Stimulated activated CD8-positive, alpha-beta memory T cell treated with anti-CD3 and anti-CD28 coated beads, Interleukin-7, amount 100 ng/mL, for 24 hours (primary cell): ENCODE results near the gene RXRA.

Experiments used
- DNase-seq: peaks from one replicate; pipeline ENCODE4 v3.0.0-alpha.2; 2020; ENCODE audit warnings: low read depth

RXRA gene

DNA sequence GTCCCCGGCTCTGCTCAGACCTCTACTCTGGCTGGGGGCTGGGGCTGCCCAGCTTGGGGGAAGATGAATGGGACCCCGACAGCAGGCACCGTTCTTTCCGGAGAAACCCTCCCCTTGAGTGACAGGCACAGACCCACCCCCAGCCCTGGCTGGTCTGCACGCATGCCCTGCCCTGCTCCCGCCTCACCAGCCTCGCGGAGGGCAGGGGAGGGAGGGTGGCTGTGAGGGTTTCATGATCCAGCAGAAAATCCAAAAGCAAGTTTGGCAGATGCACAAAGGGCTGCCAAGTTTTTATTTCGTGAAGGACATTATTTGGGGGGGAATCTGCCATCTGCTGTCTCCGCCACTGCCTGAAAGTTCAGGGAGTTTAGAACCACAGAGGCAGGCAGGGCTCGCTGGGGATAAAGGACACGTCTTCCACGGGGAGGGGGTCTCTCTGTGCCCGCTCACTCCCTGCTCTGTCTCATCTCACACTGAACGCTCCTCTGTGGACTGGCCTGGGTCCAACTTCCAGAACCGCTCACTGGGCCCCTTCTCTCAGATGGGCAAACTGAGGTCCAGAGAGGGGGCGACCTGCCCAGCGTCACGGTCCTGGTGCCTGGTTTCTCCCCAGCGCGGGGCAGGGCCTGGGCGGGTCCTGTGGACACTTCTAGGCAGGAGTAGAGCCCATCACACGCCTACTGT, 92.9 kb downstream of the RXRA start:
- DNase-seq: no peak

DNA sequence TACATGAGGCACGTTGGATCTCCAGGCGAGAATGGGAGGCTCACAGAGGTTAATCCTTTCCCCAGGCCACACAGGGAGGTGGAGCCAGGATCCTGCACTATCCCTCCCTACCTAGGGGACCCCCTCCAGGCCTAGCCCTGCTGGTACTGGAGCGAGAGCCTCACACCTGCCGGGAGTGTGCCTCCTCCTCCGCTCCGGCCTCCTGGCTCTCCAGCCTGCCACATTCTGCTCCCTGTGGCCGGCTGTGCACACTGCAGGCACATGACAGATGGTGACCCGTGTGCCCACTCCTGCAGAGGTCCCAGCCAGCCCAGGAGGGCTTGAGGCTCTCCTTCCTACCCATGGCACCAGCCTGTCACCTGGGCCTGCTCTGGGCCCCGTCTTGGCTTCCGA, 93.4 kb downstream of the RXRA start:
- no peak for DNase-seq

DNA sequence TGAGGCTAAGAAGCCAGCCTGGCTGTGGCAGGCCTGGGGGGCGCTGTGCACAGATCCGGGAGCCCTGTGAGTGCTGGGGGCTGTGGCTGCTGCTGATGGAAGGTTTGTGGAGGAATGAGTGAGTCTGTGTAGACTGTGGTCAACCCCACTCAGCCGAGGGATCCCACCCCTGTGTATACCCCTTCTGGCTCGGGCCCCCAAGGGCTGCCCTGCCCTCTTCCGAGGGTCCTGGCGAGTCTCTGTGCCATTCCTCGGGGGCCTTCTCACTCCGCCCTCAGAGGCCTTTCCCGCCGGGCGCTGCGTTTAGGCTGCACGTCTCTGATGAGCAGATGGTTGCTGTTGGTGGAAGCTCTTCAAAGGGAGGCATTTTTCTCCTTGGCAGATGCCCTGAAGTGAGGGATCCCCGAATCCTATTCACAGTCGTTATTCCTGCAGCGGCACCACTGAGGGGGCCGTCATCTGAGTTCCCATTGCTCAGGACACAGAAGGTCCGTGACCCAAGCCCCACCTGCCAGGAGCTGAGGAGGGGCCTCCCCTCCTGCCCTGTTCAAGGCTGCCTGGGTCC, 94.1 kb downstream of the RXRA start:
- no peak for DNase-seq

DNA sequence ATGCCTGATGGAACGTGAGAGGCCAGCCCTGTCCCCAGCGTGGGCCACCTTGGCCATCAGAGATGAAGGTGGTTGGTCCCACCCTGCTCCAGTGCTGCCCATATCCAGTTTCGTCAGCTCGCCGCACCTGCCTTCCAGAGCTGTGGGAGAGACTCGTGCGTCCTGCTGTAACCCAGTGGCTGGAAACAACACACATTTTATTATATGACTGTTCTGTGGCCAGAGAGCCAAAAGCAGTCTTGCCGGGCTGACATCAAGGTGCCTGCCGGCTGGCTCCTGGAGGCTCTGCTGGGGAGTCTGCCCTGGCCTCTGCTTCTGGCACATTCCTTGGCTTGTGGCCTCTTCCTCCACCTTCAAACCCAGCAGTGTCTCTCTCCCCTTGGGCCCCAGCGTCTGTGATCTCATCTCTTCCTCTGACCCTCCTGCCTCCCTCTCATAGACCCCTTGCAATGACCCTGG, 94.7 kb downstream of the RXRA start:
- no peak for DNase-seq

DNA sequence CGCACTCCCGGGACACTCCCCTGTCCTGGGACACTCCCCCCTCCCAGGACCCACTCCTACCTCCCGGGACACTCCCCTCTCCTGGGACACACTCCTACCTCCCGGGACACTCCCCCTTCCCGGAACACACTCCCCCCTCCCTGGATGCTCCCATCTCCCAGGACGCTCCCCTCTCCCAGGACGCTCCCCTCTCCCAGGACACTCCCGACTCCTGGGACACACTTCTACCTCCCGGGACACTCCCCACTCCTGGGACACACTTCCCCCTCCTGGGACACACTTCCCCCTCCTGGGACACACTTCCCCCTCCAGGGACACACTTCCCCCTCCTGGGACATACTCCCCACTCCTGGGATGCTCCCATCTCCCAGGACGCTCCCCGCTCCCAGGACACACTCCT, 95.6 kb downstream of the RXRA start:
- DNase-seq: no peak

DNA sequence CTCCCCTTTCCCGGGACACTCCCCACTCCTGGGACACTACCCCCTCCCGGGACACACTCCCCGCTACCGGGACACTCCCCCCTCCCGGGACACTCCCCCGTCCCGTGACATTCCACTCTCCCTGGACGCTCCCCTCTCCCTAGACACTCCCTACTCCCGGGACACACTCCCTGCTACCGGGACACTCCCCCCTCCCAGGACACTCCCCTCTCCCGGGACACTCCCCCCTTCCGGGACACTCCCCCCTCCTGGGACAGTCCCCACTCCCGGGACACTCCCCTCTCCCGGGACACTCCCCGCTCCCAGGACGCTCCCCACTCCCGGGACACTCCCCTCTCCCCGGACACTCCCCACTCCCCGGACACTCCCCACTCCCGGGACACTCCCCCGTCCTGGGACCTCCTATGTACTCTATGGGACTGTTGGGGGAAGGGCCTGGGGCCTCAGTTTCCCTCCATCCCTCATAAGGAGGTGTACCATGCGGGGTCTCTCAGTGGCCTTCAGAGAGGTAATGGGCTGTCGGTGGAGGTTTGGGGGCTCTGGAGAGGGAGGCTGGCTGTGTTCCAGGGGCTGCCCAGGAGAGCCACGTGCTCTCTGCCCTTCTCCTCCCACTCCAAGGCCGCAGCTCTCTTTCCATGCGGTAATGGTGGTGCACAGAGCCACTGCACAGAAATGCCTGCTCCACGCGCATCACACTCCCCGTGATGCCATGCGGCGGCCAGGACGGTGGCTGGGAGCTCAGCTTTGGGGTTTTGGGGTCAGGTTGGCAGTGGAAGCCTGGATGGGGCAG, 96.2 kb downstream of the RXRA start:
- no peak for DNase-seq

DNA sequence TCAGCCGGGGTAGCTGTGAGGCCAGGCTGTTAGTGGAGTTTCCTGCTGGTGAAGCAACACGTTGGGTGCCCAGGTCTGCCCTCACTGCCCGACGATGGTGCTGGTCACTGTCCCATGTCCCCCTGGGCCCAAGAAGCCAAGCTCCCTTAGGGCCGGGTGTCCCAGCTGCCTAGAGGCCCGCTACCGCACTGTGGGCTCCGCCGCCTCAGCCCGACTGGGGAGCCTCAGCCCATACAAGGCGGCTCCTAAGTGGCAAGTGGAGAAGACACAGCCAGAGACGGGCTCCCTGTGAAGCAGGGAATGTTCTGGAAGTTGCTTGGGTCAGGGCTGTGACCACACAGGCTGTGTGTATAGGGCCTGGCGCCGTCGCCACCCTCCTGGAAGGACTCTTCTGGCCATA, 96.9 kb downstream of the RXRA start:
- no peak for DNase-seq

DNA sequence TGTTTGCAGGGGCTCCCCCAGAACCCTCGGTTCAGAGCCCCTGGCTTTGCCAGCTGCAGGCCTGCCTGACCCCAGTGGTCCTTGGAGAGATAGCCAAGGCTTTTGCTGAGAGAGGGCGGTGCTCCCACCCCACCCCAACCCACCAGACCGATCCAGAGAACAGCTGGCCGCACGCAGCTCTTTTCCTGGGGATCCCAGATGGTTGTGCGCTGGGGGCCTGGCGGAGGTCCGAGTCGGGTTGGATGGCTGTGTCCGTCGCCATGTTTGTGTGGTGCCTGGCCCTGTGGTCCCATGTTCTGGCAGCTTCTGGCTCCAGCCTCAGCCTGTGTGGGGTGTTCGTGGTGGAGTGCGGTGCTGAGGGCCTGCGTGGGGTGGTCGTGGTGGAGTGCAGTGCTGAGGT, 97.5 kb downstream of the RXRA start:
- no peak for DNase-seq

DNA sequence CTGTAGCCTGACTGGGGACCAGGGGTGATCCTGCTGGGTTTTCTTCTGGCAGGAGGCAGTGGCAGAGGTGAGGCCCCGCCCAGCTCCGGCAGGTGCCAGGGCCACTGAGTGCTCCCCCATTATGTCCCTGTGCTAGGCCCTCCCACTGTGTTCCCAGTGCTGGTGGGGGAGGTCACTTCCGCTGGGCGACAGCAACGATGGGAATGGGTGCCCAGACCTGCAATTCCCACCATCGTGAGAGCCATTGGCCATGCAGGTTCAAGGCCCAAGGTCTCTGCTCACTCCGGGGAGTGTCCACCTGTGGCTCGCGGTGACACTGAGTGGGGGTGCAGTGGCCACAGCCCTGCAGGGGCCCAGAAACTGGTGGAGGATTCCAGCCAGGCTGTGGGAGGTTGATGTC, 98.6 kb downstream of the RXRA start:
- no peak for DNase-seq

DNA sequence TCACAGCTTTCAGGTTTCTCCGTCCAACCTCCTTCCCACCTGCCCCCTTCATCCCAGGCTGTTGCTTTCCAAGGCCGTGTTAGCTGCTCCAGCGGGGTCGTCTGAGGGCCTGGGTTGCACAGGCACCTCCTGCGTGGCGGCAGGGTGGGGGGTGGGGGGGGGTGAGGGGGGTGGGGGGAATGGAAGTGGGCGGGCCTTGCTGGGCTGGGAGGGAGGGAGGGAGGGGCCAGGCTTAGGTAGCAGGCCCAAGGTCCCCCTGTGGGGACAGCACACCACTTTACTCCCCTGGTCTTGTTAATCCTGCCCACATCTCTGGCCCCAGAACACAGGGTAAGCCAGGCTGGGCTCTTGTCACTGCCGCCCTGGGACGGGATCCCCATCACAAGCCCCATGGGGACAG, 99.1 kb downstream of the RXRA start:
- DNase-seq: no peak

DNA sequence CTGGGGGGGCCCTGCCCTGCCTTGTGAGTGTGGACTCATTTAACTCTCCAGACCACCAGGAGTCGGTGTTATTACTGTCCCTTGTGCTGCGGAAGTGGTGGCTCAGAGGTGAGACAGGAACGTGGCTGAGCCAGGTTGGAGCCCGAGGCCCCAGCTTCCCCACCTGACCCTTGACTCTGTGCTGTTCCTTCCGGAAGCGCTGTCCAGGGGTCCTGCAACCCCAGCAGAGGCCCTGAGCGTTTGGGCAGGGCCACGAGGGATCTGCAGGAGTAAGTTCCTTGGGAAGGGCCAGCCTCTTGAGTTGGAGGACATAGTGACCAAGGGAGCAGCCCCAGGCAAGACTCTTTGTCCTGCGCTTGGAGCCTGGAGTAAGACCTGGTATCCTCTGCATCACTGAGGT, 99.6 kb downstream of the RXRA start:
- no peak for DNase-seq

DNA sequence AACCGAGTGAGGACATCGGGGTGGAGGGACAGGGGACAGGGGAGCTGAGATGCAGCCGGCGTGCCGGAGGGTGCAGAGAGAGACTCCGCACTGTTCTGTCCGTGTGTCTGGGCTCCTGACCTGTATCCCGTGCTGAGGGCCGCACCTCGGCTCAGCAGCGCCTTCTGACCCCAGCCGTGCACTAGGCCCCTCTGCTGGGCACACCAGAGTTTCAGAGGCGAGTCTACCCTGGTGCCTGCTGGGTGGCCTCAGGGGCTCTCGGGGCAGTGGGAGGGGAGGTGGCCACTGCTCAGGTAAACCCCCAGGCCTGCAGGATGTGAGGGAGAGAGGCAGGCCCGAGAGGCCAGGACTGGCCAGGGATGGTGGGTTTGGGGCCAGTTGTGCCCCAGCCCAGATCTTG, 100.2 kb downstream of the RXRA start:
- no peak for DNase-seq

DNA sequence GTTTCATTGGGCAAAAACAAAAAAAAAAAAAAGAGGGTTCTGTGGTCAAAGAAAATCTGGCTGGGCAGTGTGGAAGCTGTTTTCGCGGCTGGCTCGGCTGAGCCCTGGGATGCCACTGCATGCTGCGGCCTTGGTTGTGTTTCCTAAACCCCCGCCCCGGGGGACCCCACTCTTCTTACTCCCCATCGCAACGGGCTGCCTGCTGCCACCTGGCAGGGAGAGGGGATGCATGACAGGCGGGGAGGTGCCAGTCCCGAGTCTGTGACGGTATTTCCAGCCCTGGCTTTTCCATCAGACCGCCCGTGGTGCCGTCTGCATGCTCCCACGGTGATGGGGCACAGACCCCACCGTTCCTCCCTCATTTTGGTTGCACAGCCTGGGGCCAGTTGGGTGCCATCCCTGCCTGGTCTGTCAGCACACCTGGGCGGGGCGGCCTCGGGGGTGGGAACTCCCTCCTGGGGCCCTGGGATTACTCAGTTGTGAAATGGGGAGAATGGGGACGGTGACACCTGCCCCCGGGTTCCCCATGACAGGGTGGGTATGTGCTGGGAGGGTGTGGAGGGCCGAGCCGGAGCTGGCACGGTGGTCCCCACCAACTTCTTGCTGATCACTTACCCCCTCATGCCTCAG, 101.0 kb downstream of the RXRA start:
- no peak for DNase-seq

DNA sequence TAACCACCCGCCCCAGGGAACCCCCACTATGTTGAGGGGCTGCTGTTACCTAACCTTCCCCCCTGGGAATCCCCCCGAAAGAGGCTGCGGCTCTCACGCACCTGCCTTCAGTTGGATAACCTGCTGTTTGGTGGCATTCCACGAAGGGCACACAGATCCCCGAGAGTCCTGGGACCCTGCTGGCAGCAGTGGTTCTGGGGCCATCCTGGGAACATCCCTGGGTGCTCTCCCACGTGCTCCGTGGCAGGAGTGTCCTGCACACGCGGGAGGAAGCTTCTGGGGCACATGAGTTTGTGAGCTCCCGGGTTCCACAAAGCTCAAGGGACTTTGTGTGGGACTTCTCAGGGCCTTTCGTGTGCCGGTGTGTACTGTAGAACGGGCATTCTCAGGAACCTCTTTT, 102.3 kb downstream of the RXRA start:
- no peak for DNase-seq

DNA sequence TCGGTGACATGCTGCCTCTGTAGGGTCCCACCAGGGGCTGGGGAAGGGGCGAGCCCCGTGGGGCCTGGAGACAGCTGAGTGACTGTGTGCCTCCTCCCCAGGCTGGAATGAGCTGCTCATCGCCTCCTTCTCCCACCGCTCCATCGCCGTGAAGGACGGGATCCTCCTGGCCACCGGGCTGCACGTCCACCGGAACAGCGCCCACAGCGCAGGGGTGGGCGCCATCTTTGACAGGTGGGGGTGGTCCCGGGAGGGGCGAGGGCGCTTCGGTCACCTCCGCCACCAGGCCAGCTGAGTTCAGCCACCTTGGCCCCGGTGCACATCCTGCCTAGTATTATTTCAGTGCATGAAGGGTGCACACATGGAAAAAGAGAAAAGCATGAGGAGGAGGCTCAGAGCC, 102.8 kb downstream of the RXRA start:
- no peak for DNase-seq

DNA sequence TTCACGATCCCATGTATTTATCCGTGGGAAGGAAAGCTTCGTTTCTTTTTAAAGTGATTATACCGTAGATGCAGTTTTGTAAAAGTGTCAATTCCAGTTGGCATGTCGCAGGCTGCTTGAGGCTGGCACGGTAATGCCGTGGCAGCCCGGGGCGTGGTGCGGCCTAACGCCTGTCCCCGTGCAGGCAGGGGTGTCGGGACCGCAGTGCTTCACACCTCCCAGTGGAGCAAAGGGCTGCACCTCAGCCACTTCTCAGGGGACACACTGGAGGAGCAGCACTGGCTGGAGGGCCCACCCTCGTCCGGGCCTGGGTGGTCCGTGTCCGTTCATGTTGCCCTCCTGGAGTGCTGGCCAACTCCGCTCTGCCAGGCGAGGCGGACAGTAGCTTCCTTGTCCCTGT, 103.2 kb downstream of the RXRA start:
- no peak for DNase-seq

DNA sequence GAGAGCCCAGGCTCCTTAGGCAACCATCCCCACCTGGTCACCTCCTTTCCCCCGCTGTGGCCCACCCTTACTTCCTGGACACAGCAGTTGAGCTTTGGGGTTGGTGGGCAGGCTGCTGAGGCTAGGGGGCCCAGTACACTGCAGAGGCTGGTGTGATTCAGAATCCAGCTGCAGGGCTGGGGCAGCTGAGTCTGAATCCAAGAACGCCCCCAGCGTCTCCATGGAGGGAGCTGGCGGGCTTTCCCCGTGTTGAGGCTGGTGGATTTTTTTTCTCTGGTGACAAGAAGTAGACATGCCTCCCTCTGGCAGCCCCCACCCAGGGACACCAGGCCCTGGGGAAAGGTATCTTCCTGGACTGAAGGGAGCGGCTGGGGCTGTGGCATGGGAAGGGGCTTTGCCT, 104.8 kb downstream of the RXRA start:
- no peak for DNase-seq

DNA sequence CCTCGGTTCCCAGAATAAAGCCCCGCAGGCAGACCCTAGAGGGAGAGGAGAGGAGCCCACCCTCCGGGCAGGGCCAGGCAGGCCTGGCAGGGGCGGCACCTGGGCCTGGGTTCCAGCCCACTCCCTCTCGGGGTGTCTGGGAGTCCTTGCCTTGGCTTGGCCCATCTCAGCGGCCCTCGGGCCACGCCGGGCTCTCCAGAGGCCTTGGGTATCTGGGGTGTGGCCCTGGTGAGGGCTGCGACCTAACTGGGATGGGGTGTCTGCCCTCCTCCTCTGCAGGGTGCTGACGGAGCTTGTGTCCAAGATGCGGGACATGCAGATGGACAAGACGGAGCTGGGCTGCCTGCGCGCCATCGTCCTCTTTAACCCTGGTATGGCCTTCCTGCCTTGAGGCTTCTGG, 105.4 kb downstream of the RXRA start:
- DNase-seq: no peak

DNA sequence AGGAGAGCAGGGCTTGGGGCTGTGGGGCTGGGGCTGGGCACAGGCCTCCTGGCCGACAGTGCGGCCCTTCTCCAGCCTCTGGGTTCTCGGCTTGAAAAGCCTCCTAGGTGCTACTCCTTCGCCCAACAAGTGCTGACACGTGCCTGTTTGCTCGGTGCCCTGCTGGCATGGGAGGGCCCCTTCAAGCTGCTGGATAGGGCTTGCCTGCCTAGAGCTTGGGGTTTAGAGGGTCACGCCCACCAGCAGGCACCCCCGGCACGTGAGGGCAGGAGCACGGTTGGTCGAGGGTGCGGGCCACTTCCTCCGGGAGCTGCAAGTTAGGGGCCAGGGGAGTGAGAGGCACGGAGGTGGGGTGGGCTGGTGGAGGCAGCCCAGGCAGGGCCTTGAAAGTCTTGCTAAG, 106.2 kb downstream of the RXRA start:
- no peak for DNase-seq

DNA sequence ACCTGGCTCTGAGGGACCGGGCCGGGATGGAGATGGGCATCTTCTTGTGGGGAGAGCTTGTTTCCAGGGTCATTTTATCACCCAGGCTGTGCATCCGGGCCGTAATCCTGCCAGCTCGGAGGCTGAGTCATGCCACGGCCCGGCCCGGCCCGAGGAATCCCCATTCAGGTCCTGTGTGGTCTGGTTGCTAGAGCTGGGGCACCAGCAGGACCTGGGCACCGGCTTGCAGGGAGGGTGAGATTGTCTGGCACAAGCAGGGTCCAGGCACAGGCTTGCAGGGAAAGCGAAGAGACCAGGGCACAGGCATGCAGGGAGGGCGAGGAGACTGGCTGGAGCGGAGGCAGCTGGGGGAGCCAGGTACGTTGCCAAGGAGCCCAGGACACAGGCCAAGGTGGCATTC, 106.8 kb downstream of the RXRA start:
- no peak for DNase-seq

DNA sequence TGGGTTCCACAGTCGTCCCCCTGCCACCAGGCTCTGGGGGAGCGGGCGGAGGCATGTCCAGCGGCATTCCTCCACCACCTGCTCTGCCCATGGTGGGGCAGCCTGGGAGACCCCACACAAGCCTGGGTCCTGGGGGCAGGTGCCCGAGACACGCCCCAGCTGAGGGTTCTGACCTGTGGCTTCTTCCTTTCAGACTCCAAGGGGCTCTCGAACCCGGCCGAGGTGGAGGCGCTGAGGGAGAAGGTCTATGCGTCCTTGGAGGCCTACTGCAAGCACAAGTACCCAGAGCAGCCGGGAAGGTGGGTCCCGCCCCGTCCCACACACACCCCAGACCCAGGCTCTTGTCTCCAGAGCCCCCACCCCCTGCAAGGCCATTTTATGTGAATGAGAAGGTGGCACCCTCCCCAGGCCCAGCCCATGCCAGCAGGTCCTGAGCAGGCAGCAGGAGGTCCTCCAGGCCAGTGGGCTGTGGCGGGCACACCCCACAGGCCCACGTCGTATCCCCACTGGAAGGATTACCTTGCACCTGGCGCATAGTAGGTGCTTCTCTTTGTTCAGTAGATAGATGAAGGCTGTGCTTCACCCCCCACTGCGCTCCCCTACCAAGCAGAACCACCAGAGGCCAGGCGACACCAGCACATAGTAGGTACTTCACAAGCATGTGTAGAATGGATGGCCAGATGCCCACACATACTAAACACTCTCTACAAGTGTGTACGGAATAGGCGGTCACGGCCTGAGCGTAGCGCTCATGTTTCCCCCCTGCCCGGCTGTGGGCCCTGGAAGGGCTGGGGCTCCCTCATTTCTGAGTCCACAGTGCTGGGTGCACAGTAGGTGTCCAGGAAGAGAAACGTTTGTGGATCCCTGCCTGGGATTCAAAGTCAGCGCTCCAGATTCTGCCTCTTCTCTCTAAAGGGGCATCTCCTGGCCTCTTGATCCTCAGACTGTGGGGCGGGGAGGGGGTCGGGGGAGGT, 107.9 kb downstream of the RXRA start:
- DNase-seq: no peak
